Body of pancreas (tissue), 4 donors: ENCODE measurements around the gene GRIA3. TPM values are rescaled to one million over a fixed set of nuclear protein-coding genes. Genes with fewer than 3 reads are reported as not detected.
"Not testable (repeated sequence)": the region's sequence is repeated elsewhere in the genome, so short reads cannot be mapped to it uniquely, and the experiment has no call there.

Source experiments
- ATAC-seq: fragments of 150-250 bp; one replicate; pipeline ENCODE4 v1.9.1; 2016
- DNase-seq, 4 donors: peaks; one replicate each; pipeline ENCODE4 v3.0.0-alpha.2; 2019
- H3K27ac ChIP-seq, 4 donors: fragments of 200-600 bp; sonication (generic); 1 replicate in 3 of 4; 2 replicates in 1 of 4; pipeline versions ENCODE4 v1.5.1 to v1.6.1; 2016 to 2019; ENCODE audit warnings: mild to moderate bottlenecking in 1 of 4, mixed read lengths in 1 of 4, moderate library complexity in 1 of 4
- H3K27me3 ChIP-seq, 2 donors: fragments of 200-600 bp; sonication (generic); one replicate each; pipeline ENCODE4 v1.6.0; 2016; ENCODE audit warnings: mild to moderate bottlenecking in 1 of 2
- H3K36me3 ChIP-seq, 2 donors: fragments of 200-600 bp; sonication (generic); replicated peaks in 1 of 2; 2 replicates each; pipeline ENCODE4 v1.5.1; 2016; ENCODE audit warnings: low read depth in 2 of 2; ENCODE audit not compliant: insufficient read depth in 1 of 2
- H3K4me1 ChIP-seq: fragments of 200-600 bp; sonication (generic); one replicate; pipeline ENCODE4 v1.6.0; 2016
- H3K4me3 ChIP-seq, 2 donors: fragments of 200-600 bp; sonication (generic); 1 replicate in 1 of 2; 2 replicates in 1 of 2; pipeline ENCODE4 v1.5.1; 2016 to 2019
- H3K9me3 ChIP-seq, 3 donors: fragments of 200-600 bp; sonication (generic); 1 replicate in 2 of 3; 2 replicates in 1 of 3; pipeline ENCODE4 v1.5.1; 2016
- POLR2A ChIP-seq, 3 donors: fragments of 450-650 bp; IDR thresholded peaks; one replicate each; pipeline ENCODE4 v1.6.1; 2016; ENCODE audit warnings: antibody characterized with exemption in 3 of 3, mild to moderate bottlenecking in 2 of 3
- WGBS, 2 donors: methylation state at CpG; one replicate each; pipeline ENCODE4 v1.1.5; 2017; 5-methylcytosine and 5-hydroxymethylcytosine counted together
- intact Hi-C: fragments of 100-400 bp; cut with DNase I; formaldehyde crosslinking; loops from one replicate; pipeline ENCODE4 v1.15.1; 2023
- total RNA-seq, 2 donors: library from RNA; depleted of rRNA; stranded (reverse); fragments of >200 nt; gene quantifications; one replicate each; pipeline ENCODE4 v1.1.0, GENCODE V29; 2016
- TF ChIP-seq, protein P1 (sequence below), 7 experiments: fragments of 450-650 bp in 4 of 7; fragments of 200-600 bp in 3 of 7; sonication (generic) in 3 of 7; IDR thresholded peaks; one replicate each; pipeline ENCODE4 v1.5.1; 2016 to 2019; ENCODE audit warnings: antibody characterized with exemption in 7 of 7

GRIA3 gene
- total RNA-seq, 2 donors from 2014 or later: 0.52 to 0.99 TPM

DNA sequence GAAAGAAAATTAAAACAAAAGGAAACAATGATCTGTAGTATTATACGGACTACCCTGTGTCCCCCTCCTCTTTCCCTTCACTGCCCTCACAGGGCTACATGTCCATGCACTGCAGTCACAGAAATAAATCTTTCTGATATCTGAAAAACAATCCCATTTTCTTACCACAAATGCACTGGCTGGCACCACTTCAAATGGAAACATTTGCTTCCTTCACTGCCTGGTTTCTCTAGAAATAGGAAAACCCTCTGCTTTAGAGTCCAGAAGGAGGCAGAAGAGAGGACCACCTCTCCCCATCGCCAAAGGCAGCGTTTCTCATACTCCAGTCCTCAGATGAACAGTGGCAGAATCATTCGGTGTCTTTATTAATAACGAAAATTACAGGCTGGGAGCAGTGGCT is 98.2 kb downstream of the GRIA3 start:
- intact Hi-C loops: no loop called here
- no peak for ATAC-seq
- WGBS, 2 donors: 81 to 82% methylated on average over 5 of the region's 5 CpGs
- H3K4me1 ChIP-seq: no peaks in the 10 kb centered on the region
- no peaks in the 10 kb centered on the region for H3K36me3 ChIP-seq
- no peaks in the 10 kb centered on the region for H3K27me3 ChIP-seq
- H3K27ac ChIP-seq: no peak overlapping the region
- no peaks in the 10 kb centered on the region for H3K9me3 ChIP-seq
- no peak for DNase-seq
- TF ChIP-seq, protein P1, sequence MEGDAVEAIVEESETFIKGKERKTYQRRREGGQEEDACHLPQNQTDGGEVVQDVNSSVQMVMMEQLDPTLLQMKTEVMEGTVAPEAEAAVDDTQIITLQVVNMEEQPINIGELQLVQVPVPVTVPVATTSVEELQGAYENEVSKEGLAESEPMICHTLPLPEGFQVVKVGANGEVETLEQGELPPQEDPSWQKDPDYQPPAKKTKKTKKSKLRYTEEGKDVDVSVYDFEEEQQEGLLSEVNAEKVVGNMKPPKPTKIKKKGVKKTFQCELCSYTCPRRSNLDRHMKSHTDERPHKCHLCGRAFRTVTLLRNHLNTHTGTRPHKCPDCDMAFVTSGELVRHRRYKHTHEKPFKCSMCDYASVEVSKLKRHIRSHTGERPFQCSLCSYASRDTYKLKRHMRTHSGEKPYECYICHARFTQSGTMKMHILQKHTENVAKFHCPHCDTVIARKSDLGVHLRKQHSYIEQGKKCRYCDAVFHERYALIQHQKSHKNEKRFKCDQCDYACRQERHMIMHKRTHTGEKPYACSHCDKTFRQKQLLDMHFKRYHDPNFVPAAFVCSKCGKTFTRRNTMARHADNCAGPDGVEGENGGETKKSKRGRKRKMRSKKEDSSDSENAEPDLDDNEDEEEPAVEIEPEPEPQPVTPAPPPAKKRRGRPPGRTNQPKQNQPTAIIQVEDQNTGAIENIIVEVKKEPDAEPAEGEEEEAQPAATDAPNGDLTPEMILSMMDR (IDR thresholded peaks at IDR 0.05): no peak
- TF ChIP-seq POLR2A (IDR thresholded peaks at IDR 0.05): no peak
- H3K4me3 ChIP-seq: no peak overlapping the region

DNA sequence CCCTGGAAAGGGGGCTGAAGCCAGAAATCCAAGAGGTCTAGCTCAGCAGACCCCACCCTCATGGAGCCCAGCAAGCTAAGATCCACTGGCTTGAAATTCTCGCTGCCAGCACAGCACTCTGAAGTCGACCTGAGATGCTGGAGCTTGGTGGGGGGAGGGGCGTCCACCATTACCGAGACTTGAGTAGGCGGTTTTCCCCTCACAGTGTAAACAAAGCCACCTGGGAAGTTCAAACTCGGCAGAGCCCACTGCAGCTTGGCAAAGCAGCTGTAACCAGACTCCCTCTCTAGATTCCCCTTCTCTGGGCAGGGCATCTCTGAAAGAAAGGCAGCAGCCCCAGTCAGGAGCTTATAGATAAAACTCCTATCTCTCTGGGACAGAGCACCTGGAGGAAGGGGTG is 99.3 kb downstream of the GRIA3 start:
- intact Hi-C loops, H3K4me3 ChIP-seq, H3K36me3 ChIP-seq, H3K4me1 ChIP-seq, H3K27ac ChIP-seq, DNase-seq, H3K9me3 ChIP-seq, ATAC-seq, H3K27me3 ChIP-seq: not testable (repeated sequence)
- WGBS, 2 donors: 28 to 46% methylated on average over 3 to 5 of the region's 6 CpGs

DNA sequence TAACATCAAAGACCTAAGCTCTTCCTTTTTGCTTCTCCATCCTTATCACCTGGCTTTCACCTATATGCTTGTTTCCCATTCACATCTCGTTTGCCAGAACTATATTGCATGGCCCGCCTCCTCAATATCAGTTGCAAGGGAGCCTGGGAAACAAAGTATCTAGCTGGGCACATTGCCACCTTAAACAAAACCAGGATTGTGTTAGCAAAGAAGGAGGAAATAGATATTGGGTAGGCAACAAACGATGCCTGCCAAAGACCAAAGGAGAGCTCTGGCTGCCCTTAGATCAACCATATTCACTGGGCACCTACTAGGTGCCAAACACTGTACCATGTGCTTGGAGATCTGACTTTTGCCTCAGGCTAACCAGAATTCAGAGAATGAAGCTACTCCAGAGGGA is 107.5 kb downstream of the GRIA3 start:
- WGBS, 2 donors: 6 to 14% methylated on average over 3 of the region's 3 CpGs
- Histone ChIP-seq H3K27ac (no peak overlapping the region), H3K27me3 (no peaks in the 10 kb centered on the region), H3K9me3 (no peaks in the 10 kb centered on the region), H3K4me3 (no peak overlapping the region), H3K4me1 (no peaks in the 10 kb centered on the region), H3K36me3 (no peaks in the 10 kb centered on the region)
- DNase-seq (peak in 2 of 4 donors; percentile 6 to 22), ATAC-seq (no peak)
- no peak for TF ChIP-seq POLR2A (IDR thresholded peaks at IDR 0.05)
- TF ChIP-seq, protein P1 (IDR thresholded peaks at IDR 0.05): no peak
- intact Hi-C loops: no loop called here

DNA sequence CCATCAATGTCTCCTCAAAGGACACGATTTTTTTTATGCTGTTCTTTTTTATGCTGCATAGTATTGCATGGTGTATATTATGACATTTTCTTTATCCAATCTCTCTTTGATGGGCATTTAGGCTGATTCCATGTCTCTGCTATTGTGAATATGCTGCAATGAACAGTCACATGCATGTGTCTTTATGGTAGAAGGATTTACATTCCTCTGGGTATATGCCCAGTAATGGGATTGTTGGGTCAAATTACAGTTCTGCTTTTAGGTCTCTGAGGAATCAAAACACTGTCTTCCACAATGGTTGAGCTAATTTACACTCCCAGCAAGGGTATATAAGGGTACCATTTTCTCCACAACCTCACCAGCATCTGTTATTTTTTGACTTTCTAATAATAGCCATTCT is 113.9 kb downstream of the GRIA3 start:
- 60 to 78% methylated on average over 1 of the region's 1 CpG for WGBS, 2 donors
- Histone ChIP-seq H3K36me3 (no peaks in the 10 kb centered on the region), H3K4me1 (no peaks in the 10 kb centered on the region), H3K9me3 (no peaks in the 10 kb centered on the region), H3K4me3 (no peak overlapping the region), H3K27ac (no peak overlapping the region), H3K27me3 (no peaks in the 10 kb centered on the region)
- ATAC-seq: no peak
- intact Hi-C loops: no loop called here
- TF ChIP-seq POLR2A (IDR thresholded peaks at IDR 0.05): no peak
- TF ChIP-seq, protein P1 (IDR thresholded peaks at IDR 0.05): no peak
- DNase-seq: no peak

- DNase-seq (no peak), ATAC-seq (no peak)
- H3K27me3 ChIP-seq: no peaks in the 10 kb centered on the region
- H3K36me3 ChIP-seq: no peaks in the 10 kb centered on the region
- H3K4me1 ChIP-seq: no peaks in the 10 kb centered on the region
- TF ChIP-seq, protein P1 (IDR thresholded peaks at IDR 0.05): no peak
- no peak for TF ChIP-seq POLR2A (IDR thresholded peaks at IDR 0.05)
- no peaks in the 10 kb centered on the region for H3K9me3 ChIP-seq
- no peak overlapping the region for H3K4me3 ChIP-seq
- 81 to 83% methylated on average over 2 of the region's 2 CpGs for WGBS, 2 donors
- intact Hi-C loops: no loop called here
- no peak overlapping the region for H3K27ac ChIP-seq
Observed at GRCh38 chrX:123303429-123303828, 119.4 kb downstream of the GRIA3 start.
